Left forelimb (tissue), 1 donor: ENCODE results near the gene PNMA8B.

Source experiments
- DNase-seq: peaks from one replicate; pipeline ENCODE4 v3.0.0-alpha.2; 2018; ENCODE audit warnings: low spot score

PNMA8B gene

GRCh38 chr19:46487178-46487801 is 8.4 kb downstream of the PNMA8B start:
- no peak for DNase-seq

- DNase-seq, result no peak
Measured at GRCh38 chr19:46486358-46486757, 9.3 kb downstream of the PNMA8B start.

GRCh38 chr19:46484656-46485055 is 11.0 kb downstream of the PNMA8B start:
- no peak for DNase-seq

- DNase-seq, result no peak
Measured at GRCh38 chr19:46482631-46483030, 13.0 kb downstream of the PNMA8B start.

- no peak for DNase-seq
Measured at GRCh38 chr19:46481947-46482346, 13.7 kb downstream of the PNMA8B start.

GRCh38 chr19:46481223-46481848 is 14.3 kb downstream of the PNMA8B start:
- no peak for DNase-seq

- DNase-seq, result peak; percentile 90
Measured at GRCh38 chr19:46480415-46480814, 15.3 kb downstream of the PNMA8B start.

- DNase-seq, result no peak
Measured at GRCh38 chr19:46478356-46478986, 17.2 kb downstream of the PNMA8B start.

- no peak for DNase-seq
Measured at GRCh38 chr19:46475986-46476385, 19.7 kb downstream of the PNMA8B start.

GRCh38 chr19:46474211-46474610 is 21.5 kb downstream of the PNMA8B start:
- no peak for DNase-seq

GRCh38 chr19:46472592-46472991 is 23.1 kb downstream of the PNMA8B start:
- no peak for DNase-seq

GRCh38 chr19:46471811-46472543 is 23.7 kb downstream of the PNMA8B start:
- DNase-seq, result no peak

- peak; percentile 92 for DNase-seq
Measured at GRCh38 chr19:46471116-46471733, 24.4 kb downstream of the PNMA8B start, which contains the start of gene PNMA8A. PNMA8A (minus strand) TSS chr19:46471563; CDS start chr19:46471035, 528 bp downstream.

- no peak for DNase-seq
Measured at GRCh38 chr19:46470376-46470775, 25.3 kb downstream of the PNMA8B start.

- DNase-seq, result no peak
Measured at GRCh38 chr19:46469541-46470185, 26.0 kb downstream of the PNMA8B start.

- no peak for DNase-seq
Measured at GRCh38 chr19:46466536-46467196, 29.0 kb downstream of the PNMA8B start.

- DNase-seq, result no peak
Measured at GRCh38 chr19:46463516-46463915, 32.2 kb downstream of the PNMA8B start.

- DNase-seq, result no peak
Measured at GRCh38 chr19:46461537-46461936, 34.1 kb downstream of the PNMA8B start.

- no peak for DNase-seq
Measured at GRCh38 chr19:46460981-46461380, 34.7 kb downstream of the PNMA8B start.

- DNase-seq, result no peak
Measured at GRCh38 chr19:46460055-46460454, 35.6 kb downstream of the PNMA8B start.

GRCh38 chr19:46456930-46457329 is 38.7 kb downstream of the PNMA8B start:
- no peak for DNase-seq
